ENCODE results near the gene SLC25A48. TPM values are rescaled to one million over a fixed set of nuclear protein-coding genes. Genes with fewer than 3 reads are reported as not detected.

The SLC25A48 gene
- total RNA-seq, 1 donor from 2014 or later = not detected

DNA sequence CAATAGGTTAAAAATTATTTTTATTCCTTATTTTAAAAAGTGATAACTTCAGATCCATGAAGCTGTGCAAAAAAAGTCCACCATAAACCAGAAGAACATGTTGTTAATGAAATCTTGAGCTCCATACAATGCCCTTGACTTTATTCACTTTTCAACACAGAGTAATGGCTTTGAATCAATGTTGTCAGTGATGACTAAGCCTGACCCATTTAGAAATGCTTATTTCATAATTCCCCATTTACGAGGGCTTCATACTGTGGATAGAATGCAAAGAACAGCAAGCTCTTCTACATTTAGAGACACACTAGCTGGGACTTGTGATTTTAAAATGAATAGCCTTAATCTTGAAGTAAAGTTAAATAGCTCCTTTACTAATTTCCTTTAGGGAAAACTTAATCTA lies 86.9 kb downstream of the SLC25A48 start:
- H3K36me3 Mint-ChIP-seq (ENCODE audit: unreplicated experiment) = no peaks in the 10 kb centered on the region
- H3K9me3 Mint-ChIP-seq (ENCODE audit: unreplicated experiment) = no peaks in the 10 kb centered on the region
- H3K27me3 Mint-ChIP-seq (ENCODE audit: unreplicated experiment) = peaks cover 82% of the 10 kb centered on the region
- H3K27ac Mint-ChIP-seq (ENCODE audit: unreplicated experiment) = no peak overlapping the region
- H3K4me1 Mint-ChIP-seq (ENCODE audit: unreplicated experiment) = no peaks in the 10 kb centered on the region
- no peak overlapping the region for H3K4me3 Mint-ChIP-seq (ENCODE audit: unreplicated experiment)
- TF ChIP-seq, protein P1, sequence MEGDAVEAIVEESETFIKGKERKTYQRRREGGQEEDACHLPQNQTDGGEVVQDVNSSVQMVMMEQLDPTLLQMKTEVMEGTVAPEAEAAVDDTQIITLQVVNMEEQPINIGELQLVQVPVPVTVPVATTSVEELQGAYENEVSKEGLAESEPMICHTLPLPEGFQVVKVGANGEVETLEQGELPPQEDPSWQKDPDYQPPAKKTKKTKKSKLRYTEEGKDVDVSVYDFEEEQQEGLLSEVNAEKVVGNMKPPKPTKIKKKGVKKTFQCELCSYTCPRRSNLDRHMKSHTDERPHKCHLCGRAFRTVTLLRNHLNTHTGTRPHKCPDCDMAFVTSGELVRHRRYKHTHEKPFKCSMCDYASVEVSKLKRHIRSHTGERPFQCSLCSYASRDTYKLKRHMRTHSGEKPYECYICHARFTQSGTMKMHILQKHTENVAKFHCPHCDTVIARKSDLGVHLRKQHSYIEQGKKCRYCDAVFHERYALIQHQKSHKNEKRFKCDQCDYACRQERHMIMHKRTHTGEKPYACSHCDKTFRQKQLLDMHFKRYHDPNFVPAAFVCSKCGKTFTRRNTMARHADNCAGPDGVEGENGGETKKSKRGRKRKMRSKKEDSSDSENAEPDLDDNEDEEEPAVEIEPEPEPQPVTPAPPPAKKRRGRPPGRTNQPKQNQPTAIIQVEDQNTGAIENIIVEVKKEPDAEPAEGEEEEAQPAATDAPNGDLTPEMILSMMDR (IDR thresholded peaks at IDR 0.05) = no peak
- DNase-seq (ENCODE audit: extremely low spot score, unreplicated experiment) = no peak

DNA sequence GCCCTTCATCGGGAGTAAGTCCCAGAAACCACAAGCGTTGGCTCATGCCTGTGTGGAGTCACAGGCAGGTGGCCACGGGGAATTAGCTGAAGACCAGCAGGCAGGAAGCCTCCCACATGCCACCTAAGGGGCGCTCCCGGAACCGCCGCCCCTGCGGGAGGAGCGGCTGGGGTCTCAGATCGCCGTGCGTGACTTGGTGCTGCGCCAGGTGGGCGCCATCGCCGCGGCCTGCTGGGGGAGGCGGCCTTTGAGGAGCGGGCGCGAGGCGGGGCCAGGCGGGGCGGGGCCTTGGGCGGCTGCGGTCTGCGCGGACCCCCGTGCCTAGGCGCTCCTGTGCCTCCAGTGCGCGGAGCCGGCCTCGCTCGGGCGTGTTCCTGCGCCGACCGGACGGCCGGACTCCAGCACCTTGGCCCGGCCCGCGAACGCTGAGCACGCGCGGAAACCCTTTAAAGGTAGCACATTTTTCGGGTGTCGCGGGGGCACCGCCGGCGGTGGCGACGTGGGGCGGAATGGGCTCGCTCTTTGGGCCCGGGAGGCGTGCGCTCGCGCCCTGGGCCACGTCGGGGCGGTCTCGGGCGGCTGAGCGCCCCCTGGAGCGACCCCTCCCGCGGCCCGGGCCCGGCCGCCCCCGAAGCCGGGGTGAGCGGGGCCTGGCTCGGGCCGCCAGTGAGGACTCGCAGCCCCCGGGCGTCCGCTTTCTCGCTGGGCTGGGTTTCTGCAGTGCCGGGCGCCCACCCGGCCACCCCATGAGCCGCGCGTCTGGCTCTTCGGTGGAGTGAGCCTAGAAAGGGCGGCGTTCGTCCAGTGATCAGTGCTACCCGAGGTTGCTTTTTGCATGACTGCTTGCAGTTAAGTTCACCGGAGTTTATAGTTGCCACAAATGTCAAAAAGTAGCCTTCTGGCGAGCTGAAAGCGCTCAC lies 95.8 kb downstream of the SLC25A48 start:
- TF ChIP-seq, protein P1 (IDR thresholded peaks at IDR 0.05) = no peak
- H3K4me1 Mint-ChIP-seq (ENCODE audit: unreplicated experiment) = peaks cover 5% of the 10 kb centered on the region
- no peak overlapping the region for H3K27ac Mint-ChIP-seq (ENCODE audit: unreplicated experiment)
- peaks cover 9% of the 10 kb centered on the region for H3K9me3 Mint-ChIP-seq (ENCODE audit: unreplicated experiment)
- no peaks in the 10 kb centered on the region for H3K36me3 Mint-ChIP-seq (ENCODE audit: unreplicated experiment)
- H3K27me3 Mint-ChIP-seq (ENCODE audit: unreplicated experiment) = peaks cover 80% of the 10 kb centered on the region
- H3K4me3 Mint-ChIP-seq (ENCODE audit: unreplicated experiment) = peak overlapping the region; percentile 58
- DNase-seq (ENCODE audit: extremely low spot score, unreplicated experiment) = no peak

DNA sequence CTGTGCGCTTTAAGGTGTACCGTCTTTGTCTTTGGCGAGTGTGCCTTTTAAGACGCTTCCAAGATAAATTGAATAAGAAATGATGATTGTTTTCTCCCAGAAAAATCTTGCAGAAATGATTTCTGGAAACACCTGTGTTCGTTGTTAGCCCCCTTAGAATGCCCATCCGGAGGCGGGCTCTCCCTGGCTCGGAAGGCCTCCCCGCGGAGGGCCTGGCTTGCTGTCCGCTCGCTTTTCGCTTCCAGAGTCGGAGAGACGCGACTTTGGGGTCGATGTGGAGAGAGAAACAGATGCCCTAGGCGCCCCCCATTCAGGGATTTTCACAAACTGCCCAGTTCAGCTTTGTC lies 96.5 kb downstream of the SLC25A48 start:
- H3K27ac Mint-ChIP-seq (ENCODE audit: unreplicated experiment) = no peak overlapping the region
- TF ChIP-seq, protein P1 (IDR thresholded peaks at IDR 0.05) = no peak
- peaks cover 9% of the 10 kb centered on the region for H3K9me3 Mint-ChIP-seq (ENCODE audit: unreplicated experiment)
- H3K27me3 Mint-ChIP-seq (ENCODE audit: unreplicated experiment) = peaks cover 78% of the 10 kb centered on the region
- DNase-seq (ENCODE audit: extremely low spot score, unreplicated experiment) = no peak
- H3K36me3 Mint-ChIP-seq (ENCODE audit: unreplicated experiment) = no peaks in the 10 kb centered on the region
- H3K4me3 Mint-ChIP-seq (ENCODE audit: unreplicated experiment) = peak overlapping the region; percentile 58
- H3K4me1 Mint-ChIP-seq (ENCODE audit: unreplicated experiment) = peaks cover 5% of the 10 kb centered on the region

DNA sequence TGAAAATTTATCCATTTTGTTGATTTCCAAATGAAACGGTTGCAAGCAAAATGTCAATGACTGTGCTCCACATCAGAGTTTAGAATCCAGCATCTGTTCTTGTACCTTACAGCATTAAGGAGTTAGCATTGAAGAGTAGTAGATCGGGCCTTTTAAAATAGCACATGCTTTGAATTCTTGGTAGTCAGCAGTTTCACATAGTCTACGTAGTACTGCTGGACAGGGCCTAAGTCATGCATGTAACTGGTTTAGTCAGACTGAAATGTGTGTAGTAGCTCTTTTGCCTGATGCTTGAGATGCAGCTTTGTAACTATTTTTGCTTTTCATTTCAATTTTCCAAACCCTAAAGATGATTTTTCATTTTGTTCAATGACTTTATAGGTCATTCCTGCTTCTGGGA lies 100.5 kb downstream of the SLC25A48 start:
- peaks cover 75% of the 10 kb centered on the region for H3K27me3 Mint-ChIP-seq (ENCODE audit: unreplicated experiment)
- peaks cover 5% of the 10 kb centered on the region for H3K4me1 Mint-ChIP-seq (ENCODE audit: unreplicated experiment)
- no peaks in the 10 kb centered on the region for H3K36me3 Mint-ChIP-seq (ENCODE audit: unreplicated experiment)
- H3K4me3 Mint-ChIP-seq (ENCODE audit: unreplicated experiment) = no peak overlapping the region
- H3K27ac Mint-ChIP-seq (ENCODE audit: unreplicated experiment) = no peak overlapping the region
- DNase-seq (ENCODE audit: extremely low spot score, unreplicated experiment) = no peak
- TF ChIP-seq, protein P1 (IDR thresholded peaks at IDR 0.05) = no peak
- H3K9me3 Mint-ChIP-seq (ENCODE audit: unreplicated experiment) = no peaks in the 10 kb centered on the region

DNA sequence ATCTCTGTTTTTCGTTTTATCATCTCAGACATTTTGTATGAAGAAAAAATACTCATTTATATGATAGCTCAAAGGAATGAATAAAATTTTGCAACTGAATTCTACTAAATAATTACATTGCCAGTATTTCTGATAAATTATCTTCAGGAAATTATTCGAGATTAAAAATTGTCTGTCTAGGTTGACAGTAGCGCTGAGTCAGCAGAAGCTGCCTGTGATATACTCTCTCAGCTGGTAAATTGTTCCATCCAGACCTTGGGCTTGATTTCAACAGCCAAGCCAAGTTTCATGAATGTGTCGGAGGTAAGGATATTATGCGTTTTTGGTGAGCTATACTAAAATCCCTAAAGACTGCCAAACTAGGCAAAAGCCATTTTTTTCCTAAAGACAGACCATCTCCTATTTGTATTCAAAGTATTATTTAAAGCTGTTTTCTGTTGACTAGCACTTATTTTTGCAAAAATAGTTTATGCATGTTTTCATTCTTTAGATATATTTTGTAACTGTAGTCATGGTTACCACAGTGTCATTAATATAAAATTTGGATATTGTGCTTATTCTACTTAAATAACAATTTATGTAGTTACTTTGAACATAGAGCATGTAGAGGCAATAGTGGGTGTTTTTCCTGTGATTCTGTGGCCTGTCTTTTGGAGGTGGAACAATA lies 102.9 kb downstream of the SLC25A48 start:
- Mint-ChIP-seq H3K9me3 (ENCODE audit: unreplicated experiment) (no peaks in the 10 kb centered on the region), H3K27ac (ENCODE audit: unreplicated experiment) (no peak overlapping the region), H3K27me3 (ENCODE audit: unreplicated experiment) (peaks cover 67% of the 10 kb centered on the region), H3K36me3 (ENCODE audit: unreplicated experiment) (no peaks in the 10 kb centered on the region), H3K4me1 (ENCODE audit: unreplicated experiment) (no peaks in the 10 kb centered on the region), H3K4me3 (ENCODE audit: unreplicated experiment) (no peak overlapping the region)
- TF ChIP-seq, protein P1 (IDR thresholded peaks at IDR 0.05) = no peak
- DNase-seq (ENCODE audit: extremely low spot score, unreplicated experiment) = no peak

All from osteocyte (in vitro differentiated cells).